GM12874 (cell line): ENCODE measurements around the gene EN1.

Experiments
- CTCF ChIP-seq: IDR thresholded peaks from 2 replicates; pipeline ENCODE4 v1.5.1; 2011; ENCODE audit warnings: low read depth, mild to moderate bottlenecking, control low read depth, low read length, moderate library complexity; ENCODE audit not compliant: insufficient read depth

The EN1 gene

DNA sequence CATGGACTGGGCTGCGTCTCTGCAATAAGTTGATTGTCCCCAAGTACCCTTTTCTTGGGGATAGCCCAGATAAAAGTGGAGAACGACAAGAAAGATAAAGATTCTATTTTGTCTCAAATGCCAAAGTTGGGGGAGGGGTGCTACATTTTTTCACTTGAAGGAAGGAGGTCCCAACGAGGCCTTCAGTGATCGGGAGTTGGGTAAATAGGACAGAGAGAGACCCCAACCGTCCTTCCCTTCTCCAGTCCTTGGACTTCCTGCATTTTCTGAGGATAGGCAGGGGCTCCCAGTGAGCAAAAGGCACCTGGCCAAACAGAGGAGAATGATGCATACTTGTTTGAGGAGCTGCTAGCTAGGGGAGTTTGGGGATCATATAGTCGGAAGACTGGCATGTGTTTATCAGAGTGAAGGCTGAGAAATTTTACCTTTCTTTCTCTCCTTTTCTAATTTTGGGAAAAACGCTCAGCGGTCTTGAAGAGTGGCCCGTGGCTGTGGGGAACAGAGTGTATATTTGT is 3.5 kb upstream of the EN1 start:
- no peak for TF ChIP-seq CTCF

DNA sequence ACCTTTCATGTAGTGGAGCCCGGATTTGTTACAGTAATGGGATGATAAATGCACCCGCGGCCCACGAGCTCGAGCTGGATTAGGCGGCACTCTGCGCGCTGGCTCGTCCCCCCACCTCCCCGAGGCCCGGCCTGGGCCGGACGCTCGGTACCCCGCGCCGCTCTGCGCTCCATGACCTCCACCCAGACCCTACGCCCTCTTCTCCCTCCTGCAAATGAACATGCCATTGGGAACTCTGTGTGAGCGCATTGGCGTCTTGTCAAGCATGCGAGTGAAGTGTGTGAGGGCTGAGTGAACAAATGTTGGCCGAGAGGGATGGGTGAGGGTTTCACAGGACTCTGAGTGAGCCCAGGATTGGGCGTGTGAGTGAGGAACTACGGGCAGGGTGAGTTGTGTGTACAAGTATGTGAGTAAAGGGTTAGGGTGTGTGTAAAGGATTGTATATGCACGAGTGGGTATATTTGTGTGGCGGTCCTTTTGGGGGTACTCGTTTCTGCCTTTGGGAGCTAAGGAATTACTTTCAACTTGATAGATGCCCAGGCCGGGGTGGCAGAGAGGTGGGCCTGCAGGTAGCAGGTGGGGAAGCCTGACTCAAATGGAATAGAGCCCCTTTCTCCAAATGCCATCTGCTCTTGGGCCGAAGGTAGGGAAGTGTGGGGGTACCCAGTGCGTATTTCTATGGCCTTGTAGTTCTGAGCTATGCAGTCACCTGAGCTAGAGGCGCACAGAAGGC is 2.9 kb upstream of the EN1 start:
- TF ChIP-seq CTCF: no peak

DNA sequence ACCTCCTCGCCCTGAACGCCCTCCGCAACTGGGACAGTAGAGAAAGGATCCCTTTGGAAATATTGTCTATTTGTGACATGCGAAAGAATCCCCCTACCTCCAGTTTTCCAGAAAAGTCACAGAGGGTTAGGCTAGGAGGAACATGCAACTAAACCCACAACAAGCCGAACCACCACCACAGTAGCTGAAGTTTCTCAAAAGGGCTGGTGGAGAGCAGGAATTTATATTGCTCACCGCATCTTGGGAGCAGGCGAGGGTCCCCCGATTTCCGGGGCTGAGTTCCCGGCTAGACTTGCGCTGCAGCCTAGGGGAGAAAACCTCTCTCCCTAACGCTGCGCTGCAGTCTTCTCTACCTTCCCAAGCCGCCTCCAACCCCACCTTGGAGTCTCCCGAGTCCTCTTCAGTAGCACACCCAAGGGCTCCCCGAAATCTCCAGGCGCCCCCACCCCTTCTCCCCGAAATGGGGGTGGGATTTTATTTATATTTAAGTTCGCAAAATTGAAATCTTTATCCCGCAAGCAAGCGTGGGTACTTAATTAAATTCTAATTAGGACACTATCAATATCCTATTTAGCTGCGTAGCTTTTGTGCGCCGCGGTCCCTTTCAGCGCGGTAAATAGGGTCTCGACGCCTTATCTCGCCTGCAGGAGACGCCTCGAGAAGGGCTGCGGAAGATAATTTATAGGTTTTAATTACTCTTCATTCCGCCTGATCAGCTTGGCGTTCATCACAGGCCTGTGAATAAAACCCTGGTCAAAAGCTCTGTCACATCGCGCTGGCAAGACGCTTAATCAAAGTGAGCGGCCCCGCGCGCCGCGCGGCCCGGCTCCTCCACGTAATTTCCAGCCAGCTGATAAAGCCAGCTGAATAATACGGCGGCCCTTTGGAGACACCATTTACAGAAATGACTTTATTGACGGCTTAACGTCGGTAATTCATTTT is 2.0 kb upstream of the EN1 start:
- no peak for TF ChIP-seq CTCF

GRCh38 chr2:118848381-118849225 is 1.2 kb upstream of the EN1 start:
- no peak for TF ChIP-seq CTCF

- no peak for TF ChIP-seq CTCF
These were observed 319 bp upstream of the EN1 start for GRCh38 chr2:118847762-118848172.

DNA sequence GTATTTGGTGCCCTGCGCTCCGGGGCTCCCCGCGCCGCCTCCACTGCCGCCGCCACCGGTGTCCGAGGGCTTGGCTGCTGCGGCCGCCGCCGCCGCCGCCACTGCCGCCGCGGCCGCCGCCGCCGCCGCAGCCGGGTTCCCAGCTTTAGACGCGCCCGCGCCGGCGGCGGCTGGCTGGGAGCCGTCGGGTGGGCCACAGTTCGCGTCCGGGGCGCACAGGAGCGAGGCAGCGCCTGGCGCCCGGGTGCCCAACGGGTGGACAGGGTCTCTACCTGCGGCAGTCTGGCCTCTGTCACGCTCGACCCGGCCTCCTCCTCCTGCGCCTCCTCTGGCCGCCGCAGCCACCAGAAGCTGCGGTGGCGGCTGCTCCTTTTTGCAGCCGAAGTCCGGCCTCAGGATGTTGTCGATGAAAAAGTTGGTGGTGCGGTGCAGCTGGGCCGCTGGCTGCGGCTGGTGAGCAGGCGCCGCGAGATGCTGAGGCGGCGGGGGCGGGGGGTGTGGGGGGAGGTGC is 951 bp downstream of the EN1 start:
- TF ChIP-seq CTCF: no peak
